ENCODE measurements around the gene LPAR3. TPM values are rescaled to one million over a fixed set of nuclear protein-coding genes. Genes with fewer than 3 reads are reported as not detected.

The LPAR3 gene
- polyA plus RNA-seq, 3 donors, result not detected

- Histone ChIP-seq H4K20me1 (ENCODE audit: insufficient read depth, low read length) (no peaks in the 10 kb centered on the region), H3K4me1 (ENCODE audit: control insufficient read depth in 1 of 2, insufficient read depth in 2 of 2, low read length in 2 of 2) (peaks cover 7 to 8% of the 10 kb centered on the region in 2 donors), H3K36me3 (replicated peaks in 1 of 2; ENCODE audit: control insufficient read depth in 1 of 2, insufficient read depth in 2 of 2, low read length in 2 of 2) (no peaks in the 10 kb centered on the region), H3K27ac (ENCODE audit: low read depth in 1 of 2, low read length in 2 of 2) (no peak overlapping the region), H3K79me2 (ENCODE audit: insufficient read depth, low read length) (no peaks in the 10 kb centered on the region), H3K9ac (ENCODE audit: insufficient read depth, low read length, poor library complexity, severe bottlenecking) (no peak overlapping the region), H3K27me3 (ENCODE audit: control insufficient read depth in 2 of 2, insufficient read depth in 2 of 2, low read length in 2 of 2) (no peaks in the 10 kb centered on the region), H3K4me2 (replicated peaks; ENCODE audit: extremely low read depth, low read length, poor library complexity, severe bottlenecking) (no peak overlapping the region), H3K4me3 (replicated peaks in 1 of 3; ENCODE audit: low read depth in 2 of 3, low read length in 3 of 3) (no peak overlapping the region), H2AFZ (ENCODE audit: insufficient read depth, low read depth, low read length, poor library complexity, severe bottlenecking) (no peak overlapping the region), H3K9me3 (replicated peaks in 1 of 2; ENCODE audit: control insufficient read depth in 1 of 2, insufficient read depth in 1 of 2, low read length in 2 of 2) (no peaks in the 10 kb centered on the region)
- Mint-ChIP-seq H3K27me3 (ENCODE audit: low read depth in 3 of 3) (peaks cover 2 to 6% (median 2%) of the 10 kb centered on the region in 3 donors), H3K4me1 (peaks cover 8% of the 10 kb centered on the region), H3K27ac (no peak overlapping the region), H3K9me3 (peaks cover 0 to 10% (median 2%) of the 10 kb centered on the region in 7 donors), H3K4me3 (no peak overlapping the region), H3K36me3 (no peaks in the 10 kb centered on the region)
- intact Hi-C loops (cut with micrococcal nuclease), result loop anchor here in 1 of 2 donors (10.0 kb wide), 1 partner anchor 100 kb away; the partner anchor contains the start of gene LPAR3
- WGBS (ENCODE audit: insufficient coverage), result no CpG with 5 or more reads among the region's 2 CpGs
- DNase-seq, result no peak
- no peak for TF ChIP-seq CTCF (IDR thresholded peaks at IDR 0.05)
These were observed 97.8 kb downstream of the LPAR3 start for GRCh38 chr1:84795213-84795612.

DNA sequence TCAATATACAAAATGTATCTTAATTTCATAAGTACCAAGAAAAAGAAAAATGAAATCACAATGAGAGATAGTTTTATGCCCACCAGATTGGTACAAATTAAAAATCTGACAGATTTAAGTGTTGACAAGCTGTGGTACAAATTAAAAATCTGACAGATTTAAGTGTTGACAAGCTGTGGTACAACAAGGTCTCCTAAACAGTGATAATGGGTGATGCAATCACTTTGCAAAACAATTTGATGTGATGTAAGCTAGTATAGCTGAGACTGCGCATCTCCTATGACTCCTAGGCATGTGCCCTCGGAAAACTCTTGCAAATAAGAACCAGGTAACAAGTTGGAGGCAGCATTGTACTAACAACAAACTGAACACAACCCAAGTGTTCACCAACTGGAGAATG lies 100.6 kb downstream of the LPAR3 start:
- WGBS (ENCODE audit: insufficient coverage), result no CpG with 5 or more reads among the region's 2 CpGs
- Histone ChIP-seq H3K9ac (ENCODE audit: insufficient read depth, low read length, poor library complexity, severe bottlenecking) (no peak overlapping the region), H3K27ac (ENCODE audit: low read depth in 1 of 2, low read length in 2 of 2) (no peak overlapping the region), H3K9me3 (replicated peaks in 1 of 2; ENCODE audit: control insufficient read depth in 1 of 2, insufficient read depth in 1 of 2, low read length in 2 of 2) (no peaks in the 10 kb centered on the region), H3K36me3 (replicated peaks in 1 of 2; ENCODE audit: control insufficient read depth in 1 of 2, insufficient read depth in 2 of 2, low read length in 2 of 2) (no peaks in the 10 kb centered on the region), H3K79me2 (ENCODE audit: insufficient read depth, low read length) (no peaks in the 10 kb centered on the region), H4K20me1 (ENCODE audit: insufficient read depth, low read length) (no peaks in the 10 kb centered on the region), H3K27me3 (ENCODE audit: control insufficient read depth in 2 of 2, insufficient read depth in 2 of 2, low read length in 2 of 2) (no peaks in the 10 kb centered on the region), H3K4me2 (replicated peaks; ENCODE audit: extremely low read depth, low read length, poor library complexity, severe bottlenecking) (no peak overlapping the region), H2AFZ (ENCODE audit: insufficient read depth, low read depth, low read length, poor library complexity, severe bottlenecking) (no peak overlapping the region), H3K4me3 (replicated peaks in 1 of 3; ENCODE audit: low read depth in 2 of 3, low read length in 3 of 3) (no peak overlapping the region), H3K4me1 (ENCODE audit: control insufficient read depth in 1 of 2, insufficient read depth in 2 of 2, low read length in 2 of 2) (peaks cover 7 to 8% of the 10 kb centered on the region in 2 donors)
- DNase-seq, result no peak
- Mint-ChIP-seq H3K9me3 (peaks cover 0 to 10% (median 2%) of the 10 kb centered on the region in 7 donors), H3K27me3 (ENCODE audit: low read depth in 3 of 3) (peaks cover 0 to 3% (median 2%) of the 10 kb centered on the region in 3 donors), H3K36me3 (no peaks in the 10 kb centered on the region), H3K4me1 (peaks cover 8% of the 10 kb centered on the region), H3K27ac (no peak overlapping the region), H3K4me3 (no peak overlapping the region)
- no peak for TF ChIP-seq CTCF (IDR thresholded peaks at IDR 0.05)
- intact Hi-C loops (cut with micrococcal nuclease), result loop anchor here in 1 of 2 donors (10.0 kb wide), 1 partner anchor 102 kb away; the partner anchor contains the start of gene LPAR3

Data from CD14-positive monocyte (primary cell).